Sciatic nerve (tissue), 2 donors: ENCODE results near the gene PPP1R12A. TPM values are rescaled to one million over a fixed set of nuclear protein-coding genes. Genes with fewer than 3 reads are reported as not detected.

ENCODE experiments used
- ATAC-seq: fragments of 200-7000 bp; cut with Tn5 transposase; one replicate; pipeline ENCODE4 v1.9.1; 2020; ENCODE audit warnings: mild to moderate bottlenecking, moderate library complexity
- DNase-seq: peaks from one replicate; pipeline ENCODE4 v3.0.0-alpha.2; 2020; ENCODE audit warnings: low spot score
- intact Hi-C: fragments of 100-400 bp; cut with DNase I; formaldehyde crosslinking; loops from one replicate; pipeline ENCODE4 v1.14.2; 2022
- total RNA-seq: library from RNA; stranded (reverse); fragmentation: NEBNext Ultra II Directional; extraction: Animal tissue kit (Norgen Biotek cat#: 25700); gene quantifications from one replicate; pipeline ENCODE4 v1.2.1, GENCODE V29; 2021
- donor health status: DM: no; HTN: no; CAD: no.
- donor health status: DM: no; HTN: no; CAD: no.

PPP1R12A gene
- total RNA-seq, 1 donor from 2014 or later: 143 TPM

DNA sequence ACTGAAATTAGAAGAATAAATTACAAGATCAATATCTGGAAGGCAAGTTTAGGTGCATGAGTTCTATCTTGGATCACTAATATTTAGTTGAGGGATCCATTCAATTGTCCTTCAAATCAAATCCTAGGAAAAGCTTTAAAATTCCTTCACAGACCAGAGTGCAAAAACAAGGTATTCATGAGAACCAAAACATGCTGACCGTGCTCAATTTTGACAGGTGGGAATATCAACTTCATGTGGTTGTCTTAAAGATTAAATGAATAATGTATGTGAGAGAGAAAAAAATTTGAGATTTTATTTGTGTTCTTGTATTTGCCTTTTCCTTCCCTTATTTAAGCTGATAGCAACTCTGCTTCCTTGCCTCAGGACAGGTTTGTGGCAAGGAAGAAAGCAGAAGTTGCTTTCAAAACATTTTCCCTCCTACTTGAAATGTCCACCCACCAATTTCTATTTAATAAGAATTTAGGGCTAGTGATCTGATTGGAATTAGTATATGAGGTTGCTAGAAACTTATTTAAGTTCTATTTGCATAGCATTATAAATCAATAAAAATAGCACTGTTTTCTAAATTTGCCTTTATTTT is 4.9 kb upstream of the PPP1R12A start:
- intact Hi-C loops: no loop called here
- ATAC-seq (no peak), DNase-seq (no peak)

DNA sequence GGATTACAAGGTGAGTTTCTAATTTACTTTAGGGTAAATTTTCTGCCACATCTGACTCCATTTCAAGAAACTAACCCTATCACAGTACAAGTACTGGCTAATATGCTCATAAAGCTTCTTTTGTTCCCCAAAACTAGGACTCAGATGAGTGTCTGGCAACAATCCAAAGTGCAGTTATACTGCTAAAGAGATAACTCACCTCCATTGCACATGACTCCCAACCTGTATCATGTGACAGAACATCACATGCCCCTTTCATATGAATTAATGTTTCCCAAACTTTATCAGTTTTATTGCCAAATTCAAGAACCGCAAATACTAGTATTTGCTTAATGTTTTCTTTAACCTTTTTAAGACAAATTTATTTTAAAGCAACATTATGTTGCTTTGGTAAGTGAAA is 3.9 kb upstream of the PPP1R12A start:
- no peak for ATAC-seq
- DNase-seq: no peak
- intact Hi-C loops: no loop called here

DNA sequence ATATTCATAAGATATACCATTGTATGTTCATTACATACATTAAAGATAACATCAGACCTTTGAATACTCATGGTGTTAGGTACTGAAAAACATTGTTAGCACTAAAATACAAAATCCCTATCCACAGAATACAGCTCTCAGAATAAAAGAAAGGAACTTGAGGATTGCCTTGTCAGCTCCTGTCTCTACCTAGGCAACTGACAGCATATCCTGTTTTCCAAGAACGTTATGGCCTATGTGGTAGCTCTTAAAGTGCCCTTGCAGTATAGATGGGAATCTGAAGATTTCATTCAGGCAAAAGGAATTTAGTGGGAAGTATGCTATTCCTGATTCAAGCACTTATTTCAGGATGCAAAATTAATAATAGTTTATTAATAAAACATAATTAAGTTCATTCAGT is 1.8 kb upstream of the PPP1R12A start:
- DNase-seq (no peak), ATAC-seq (no peak)
- intact Hi-C loops: no loop called here

DNA sequence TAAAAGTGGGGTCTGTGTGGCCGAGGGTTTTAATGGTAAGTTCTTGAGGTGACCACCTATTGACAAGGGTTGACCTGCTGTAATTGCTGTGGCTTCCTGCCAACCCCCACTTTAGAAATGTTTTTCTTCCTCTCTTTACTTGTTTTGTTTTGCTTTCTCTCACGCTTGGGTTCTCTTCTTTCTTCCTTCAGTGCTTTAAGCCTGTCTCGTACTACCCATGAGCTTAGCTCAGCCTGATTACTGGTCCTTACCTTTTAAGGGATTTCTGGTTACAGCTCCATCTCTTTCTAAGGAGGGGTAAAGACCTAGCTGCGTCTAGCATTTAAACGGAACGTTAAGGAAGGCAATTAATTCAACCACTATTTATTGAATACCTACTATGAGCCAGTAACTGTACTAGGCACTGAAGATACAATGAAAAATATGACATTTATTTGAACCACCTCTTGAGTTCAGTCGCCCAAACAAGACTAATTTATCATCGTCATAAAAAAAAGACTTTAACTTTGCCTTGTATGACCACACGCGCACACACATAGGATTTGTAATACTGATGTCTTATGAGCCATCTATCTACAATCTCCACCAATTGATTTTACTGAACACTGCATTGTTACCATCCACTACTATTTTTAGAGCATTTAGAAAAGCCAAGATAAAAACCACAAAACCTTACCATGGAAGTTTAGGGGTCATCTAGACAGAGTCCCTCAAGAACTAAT is 888 bp upstream of the PPP1R12A start:
- intact Hi-C loops: no loop called here
- ATAC-seq: peak; percentile 35

DNA sequence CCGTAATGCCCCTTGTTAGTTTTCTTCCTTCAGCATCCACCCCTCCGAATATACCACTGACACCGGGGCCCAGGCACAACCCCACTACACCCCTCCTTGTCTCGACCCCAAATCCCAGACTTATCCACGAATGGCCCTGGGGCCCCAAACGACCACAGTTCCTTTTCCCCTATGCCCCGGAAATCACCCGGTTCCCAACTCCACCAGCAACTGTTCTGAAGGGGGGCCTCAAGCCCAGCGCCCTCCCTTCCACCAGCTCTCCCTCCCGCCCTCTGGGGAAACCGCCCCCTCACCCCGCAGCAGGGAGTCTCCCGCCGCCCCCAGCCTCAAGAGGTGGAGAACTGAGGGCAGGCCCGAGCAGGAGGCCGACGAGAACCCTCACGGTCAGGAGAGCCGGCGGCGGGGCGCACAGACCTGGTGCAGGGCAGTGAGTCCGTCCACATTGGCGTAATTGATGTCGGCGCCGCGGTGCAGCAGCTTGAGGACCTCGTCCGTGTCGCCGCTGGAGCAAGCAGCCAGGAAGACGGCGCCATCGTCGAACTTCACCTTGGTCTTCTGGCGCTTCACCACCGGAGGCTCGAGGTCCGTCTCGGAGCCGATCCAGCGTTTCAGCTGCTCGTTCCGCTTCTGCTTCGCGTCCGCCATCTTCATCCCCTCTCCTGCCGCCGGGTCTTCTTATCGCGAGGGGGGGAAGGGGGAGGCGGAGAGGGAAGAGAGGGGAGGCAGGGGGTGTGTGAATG is 446 bp downstream of the PPP1R12A start:
- ATAC-seq: peak; percentile 58
- intact Hi-C loops: no loop called here
- DNase-seq: no peak

More for the DNA sequence above, 888 bp upstream of the PPP1R12A start:
- no peak for DNase-seq

DNA sequence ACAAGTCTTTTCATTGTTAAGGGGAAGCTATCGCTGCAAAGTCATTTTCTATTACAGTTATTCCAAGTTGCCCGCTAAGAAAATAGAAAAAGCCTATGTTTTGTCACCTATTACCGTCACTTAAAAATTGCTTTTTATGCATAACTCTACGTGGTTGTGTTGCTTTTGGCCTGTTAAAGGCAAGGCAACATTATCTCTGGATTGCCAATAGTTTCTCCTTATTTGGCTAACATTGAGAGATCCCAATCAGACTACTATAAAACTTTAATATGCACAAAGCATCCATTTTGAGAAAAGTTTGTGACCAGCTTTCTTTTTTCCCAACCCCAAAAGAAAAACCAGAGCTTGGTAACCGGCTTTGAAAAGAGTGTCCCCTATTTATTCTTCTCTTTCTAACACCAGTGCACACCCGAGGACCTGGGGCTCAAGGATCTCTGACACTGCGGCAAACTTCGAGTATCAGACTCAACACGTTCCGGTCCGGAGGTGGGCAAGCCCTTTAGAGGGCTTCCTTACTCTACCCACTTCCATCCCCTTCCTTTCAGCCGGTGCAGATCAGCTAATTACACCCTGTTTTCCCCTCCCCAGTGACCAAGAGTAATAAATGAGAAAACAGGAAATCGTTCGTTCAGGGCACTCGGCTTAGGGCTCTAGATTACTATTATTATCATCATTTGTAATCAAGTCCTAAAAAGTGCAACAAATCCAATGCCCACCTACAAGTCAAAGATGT is 1.2 kb downstream of the PPP1R12A start:
- ATAC-seq: no peak
- no peak for DNase-seq
- intact Hi-C loops: no loop called here

DNA sequence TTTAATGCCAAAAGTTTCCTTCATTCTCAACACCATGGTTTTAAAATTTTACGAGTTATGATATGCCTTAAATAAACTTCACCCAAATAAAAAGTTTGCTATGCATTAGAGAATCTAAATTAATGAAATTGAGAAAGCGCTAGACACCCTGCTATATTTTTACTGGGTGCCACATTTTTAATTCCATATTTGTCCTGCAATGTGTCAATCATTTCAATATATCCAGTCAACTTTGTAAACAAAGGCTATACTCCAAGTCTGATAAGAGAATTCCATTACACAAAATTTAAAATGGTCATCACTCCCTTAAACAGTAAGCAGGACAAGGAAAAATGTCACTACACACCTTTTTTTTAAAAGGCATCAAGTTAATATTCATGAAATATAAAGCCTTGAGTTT is 1.9 kb downstream of the PPP1R12A start:
- intact Hi-C loops: no loop called here
- no peak for DNase-seq
- ATAC-seq: no peak

DNA sequence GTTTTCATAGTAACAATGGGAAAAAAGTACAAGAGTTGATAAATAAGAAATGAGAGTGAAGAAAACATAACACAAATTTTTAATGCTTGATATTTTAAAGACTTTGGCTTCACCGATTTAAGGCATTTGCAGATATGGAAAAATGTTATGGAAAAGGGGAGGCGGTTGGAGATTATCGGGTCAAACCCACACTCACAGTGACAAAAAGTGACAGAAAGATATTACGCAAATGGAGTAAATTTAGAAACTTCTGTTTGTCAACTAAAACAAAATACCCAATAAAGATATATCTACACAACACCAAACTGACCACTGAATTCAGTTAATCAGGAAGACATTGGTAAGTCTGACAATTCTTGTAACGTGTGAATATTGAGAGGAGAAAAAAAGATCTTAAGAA is 2.5 kb downstream of the PPP1R12A start:
- no peak for ATAC-seq
- intact Hi-C loops: no loop called here
- DNase-seq: no peak

DNA sequence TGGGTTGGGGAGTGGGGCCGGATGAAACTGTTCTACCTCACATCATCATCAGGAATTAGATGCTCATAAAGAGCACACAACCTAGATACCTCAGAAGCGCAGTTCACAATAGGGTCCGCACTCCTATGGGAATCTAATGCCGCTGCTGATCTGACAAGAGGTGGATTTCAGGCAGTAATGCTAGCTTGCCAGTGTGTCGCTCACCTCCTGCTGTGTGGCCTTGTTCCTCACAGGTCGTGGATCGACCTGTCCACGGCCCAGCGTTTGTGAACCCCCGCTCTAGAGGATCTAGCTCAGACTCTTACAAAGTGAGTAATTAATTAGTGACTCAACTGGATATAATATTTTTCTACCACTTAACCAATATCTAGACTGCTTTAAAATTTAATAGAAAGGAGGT is 5.8 kb downstream of the PPP1R12A start:
- intact Hi-C loops: no loop called here
- DNase-seq (no peak), ATAC-seq (no peak)

DNA sequence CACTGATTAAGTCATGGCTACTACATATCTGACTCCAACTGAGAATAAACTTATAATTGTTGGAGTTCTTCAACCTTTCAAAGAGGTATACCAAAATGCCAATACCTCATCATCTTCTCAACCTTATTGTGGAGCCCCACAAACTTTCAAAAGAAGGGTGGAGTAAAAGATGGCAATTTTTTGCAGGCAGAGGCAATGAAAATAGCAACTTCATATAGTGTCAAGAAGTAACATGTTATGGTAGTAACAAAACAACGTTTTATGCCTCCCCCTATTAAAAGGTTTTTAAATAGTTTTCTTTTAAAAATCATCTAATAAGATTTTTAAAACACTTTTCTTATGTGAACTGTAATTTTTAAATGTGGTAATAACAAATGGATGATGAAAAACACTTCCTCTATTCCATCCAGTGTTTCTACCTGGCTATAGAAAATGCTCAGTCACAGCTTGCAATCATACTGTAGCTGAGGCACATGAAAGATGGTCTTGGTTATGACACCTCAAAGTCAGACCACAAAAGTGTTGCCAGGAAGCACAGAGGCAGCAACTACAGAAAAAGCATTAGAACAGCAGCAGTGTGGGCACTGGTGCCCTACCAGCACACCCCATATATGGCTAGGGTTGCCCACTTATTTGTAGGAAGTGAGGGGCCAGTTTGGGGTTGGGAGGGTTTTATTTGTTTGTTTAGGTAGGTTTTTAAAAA is 7.0 kb downstream of the PPP1R12A start:
- DNase-seq (no peak), ATAC-seq (no peak)
- intact Hi-C loops: no loop called here

DNA sequence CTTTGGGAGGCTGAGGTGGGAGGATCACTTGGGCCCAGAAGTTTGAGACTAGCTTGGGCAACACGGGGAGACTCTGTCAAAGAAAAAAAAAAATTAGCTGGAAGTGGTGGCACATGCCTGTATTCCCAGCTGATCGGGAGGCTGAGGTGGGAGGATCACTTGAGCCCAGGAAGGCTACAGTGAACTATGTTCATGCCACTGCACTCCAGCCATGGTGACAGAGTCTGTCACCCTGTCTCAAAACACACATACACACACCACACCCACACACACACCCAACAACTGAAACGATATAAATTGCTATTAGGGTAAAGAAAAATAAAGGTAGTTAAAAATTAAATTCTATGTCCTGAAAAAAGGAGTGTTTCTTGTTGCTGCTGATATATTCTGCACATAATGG is 7.9 kb downstream of the PPP1R12A start:
- ATAC-seq (no peak), DNase-seq (no peak)
- intact Hi-C loops: no loop called here

DNA sequence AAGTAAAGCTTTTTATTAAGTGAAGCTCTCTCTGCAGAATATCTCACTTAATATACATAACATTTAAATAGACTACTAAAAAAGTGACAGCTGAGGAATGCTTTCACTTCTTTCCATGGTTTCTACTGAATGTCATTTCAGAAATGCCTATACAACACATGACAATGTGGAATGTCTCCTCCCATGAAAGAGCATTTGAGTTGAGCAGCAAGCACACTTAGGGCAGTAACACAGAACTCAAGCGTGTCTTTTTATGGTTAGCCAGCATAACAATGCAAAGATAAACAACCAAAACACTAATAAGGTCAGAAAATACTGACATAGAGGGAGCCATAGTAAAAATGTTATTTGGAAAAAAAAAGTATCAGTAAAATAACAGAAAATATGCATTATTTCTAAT is 9.4 kb downstream of the PPP1R12A start:
- no peak for DNase-seq
- intact Hi-C loops: no loop called here
- no peak for ATAC-seq

DNA sequence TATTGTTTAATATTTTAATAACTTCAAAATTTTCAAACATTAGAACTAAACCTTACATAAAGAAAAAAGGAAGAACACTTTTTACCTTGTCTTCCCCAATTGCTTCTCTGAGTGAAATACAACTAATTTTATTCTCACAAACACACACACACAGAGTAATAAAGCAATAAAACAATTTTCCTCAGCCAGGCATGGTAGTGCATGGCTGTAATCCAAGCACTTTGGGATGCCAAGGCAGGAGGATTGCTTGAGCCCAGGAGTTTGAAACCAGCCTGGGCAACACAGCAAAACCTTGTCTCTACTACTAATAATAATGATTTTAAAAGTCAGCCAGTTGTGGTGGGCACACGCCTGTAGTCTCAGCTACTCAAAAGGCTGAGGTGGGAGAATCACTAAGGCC is 13.1 kb downstream of the PPP1R12A start:
- no peak for DNase-seq
- intact Hi-C loops: no loop called here
- no peak for ATAC-seq

DNA sequence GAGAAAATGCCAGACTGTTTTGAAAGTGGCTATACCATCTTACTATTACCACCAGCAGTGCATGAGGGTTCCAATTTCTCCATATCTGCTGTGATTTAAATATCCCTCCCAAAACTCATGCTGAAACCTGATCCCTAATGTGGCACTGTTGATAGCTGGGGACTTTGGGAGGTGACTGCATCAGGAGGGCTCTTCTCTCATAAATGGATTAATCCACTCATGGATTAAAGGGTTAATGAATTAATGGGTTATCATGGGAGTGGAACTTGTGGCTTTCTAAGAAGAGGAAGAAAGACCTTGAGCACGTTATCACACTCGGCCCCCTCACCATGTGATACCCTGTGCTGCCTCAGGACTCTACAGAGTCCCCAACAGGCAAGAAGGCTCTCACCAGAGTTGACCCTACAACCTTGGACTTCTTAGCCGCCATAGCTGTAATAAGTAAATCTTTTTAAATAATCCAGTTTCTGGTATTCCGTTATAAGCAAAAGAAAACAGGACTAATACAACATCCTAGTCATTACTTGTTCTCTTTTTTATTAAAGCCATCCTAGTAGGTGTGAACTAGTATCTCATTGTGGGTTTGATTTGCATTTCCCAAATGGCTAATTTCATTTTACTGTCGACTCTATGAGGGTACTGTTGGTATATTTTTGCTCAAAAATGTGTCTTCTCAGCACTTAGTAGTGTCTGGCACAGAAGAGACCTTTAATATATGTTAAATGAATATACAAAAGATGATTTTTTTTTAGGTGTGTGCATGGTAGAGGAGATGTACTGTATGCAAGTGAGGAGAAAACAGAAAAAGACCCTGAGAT is 14.3 kb downstream of the PPP1R12A start:
- intact Hi-C loops: no loop called here
- DNase-seq (no peak), ATAC-seq (no peak)

DNA sequence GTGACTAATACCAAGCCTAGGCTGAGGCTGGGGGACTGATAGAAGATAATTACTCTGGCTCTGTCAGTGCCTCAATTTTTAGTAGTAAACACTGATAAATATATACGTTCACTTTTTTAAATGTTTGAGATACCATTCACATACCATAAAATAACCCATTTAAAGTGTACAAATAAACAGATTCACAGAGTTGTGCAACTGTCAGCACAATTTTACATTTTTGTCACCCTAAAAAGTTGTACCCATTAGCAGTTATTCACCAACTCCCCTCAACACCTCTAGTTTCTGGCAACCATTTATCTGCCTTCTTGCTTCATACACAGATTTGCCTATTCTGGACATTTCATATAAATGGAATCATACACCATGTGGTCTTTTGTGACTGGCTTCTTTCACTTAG is 15.1 kb downstream of the PPP1R12A start:
- DNase-seq: no peak
- no peak for ATAC-seq
- intact Hi-C loops: no loop called here

DNA sequence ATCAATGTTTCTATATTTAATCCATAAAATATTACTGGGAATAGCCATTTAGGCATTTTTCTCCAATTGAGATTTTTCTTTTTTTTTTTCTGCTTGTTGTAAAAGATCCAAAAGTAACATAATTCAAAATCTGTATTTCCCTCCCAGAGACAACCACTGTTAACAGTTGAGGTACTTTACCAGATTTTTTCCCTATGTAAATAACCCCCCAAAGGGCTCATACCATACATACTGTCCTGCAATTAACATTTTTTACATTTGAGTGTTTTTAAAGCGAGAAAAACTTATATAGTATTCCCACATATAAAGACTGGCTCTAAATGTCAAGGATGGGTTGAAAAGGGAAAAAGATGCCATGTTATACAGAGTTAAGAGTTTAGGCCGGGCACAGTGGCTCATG is 18.1 kb downstream of the PPP1R12A start:
- DNase-seq (no peak), ATAC-seq (no peak)
- intact Hi-C loops: no loop called here

DNA sequence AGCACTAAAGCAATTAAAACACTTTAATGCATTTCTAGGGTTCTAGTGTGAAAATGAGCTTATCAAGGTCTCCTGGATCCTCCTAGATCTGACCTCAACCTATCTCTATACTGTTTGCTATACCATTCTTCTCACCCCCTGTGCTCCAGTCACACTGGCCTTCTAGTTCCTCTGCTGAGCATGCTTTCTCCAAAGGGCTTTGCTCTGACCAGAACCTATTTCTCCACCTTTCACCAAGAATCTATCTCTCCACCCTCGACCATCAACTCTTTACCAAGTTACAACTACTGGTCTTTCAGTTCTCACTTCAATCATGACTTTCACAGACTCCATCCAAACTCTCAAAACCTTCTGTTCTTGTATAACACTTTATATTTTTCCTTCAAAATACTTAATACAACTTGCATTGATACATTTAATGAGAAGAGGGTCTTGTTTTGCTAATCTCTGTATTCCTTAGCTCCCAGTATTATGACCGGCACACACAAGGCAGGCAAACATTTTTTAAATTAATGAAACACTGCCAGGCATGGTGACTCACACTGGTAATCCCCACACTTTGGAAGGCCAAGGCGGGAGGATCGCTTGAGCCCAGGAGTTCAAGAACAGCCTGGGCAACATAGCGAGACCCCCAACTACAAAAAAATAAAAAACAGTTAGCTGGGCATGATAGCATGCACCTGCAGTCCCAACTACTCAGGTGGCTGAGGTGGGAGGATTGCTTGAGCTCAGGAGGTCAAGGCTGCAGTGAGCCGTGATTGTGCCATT is 22.8 kb downstream of the PPP1R12A start:
- intact Hi-C loops: no loop called here
- ATAC-seq: no peak

DNA sequence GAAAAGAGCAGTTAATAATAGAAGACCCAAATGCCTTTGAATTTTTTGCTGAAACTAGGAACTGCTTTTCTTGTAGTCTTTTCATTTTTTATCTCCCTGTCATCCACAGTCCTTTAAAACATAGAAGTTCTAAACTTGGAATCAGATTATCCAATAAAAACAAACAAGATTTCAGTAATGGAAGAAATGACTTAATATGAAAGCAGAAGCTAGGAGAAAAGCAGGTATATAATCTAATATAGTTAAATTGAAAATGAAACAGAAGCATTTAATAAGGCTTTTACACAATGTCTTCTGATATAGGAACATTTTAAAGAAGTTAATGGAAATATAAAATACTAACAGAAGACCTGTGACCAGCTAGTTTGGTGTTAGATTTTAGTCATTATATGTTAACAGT is 26.5 kb downstream of the PPP1R12A start:
- no peak for DNase-seq
- intact Hi-C loops: no loop called here

More for the DNA sequence above, 22.8 kb downstream of the PPP1R12A start:
- DNase-seq: no peak

More for the DNA sequence above, 26.5 kb downstream of the PPP1R12A start:
- ATAC-seq: no peak
